GM20000 (cell line): ENCODE measurements around the gene HOXB5.

Experiments
- DNase-seq: peaks from one replicate; pipeline ENCODE4 v3.0.0; 2012; ENCODE audit warnings: low spot score
- TF ChIP-seq, protein P1 (sequence below): IDR thresholded peaks from 2 replicates; pipeline ENCODE4 v1.5.1; 2012; ENCODE audit warnings: mild to moderate bottlenecking, control low read depth; ENCODE audit errors: extremely low read depth, missing control alignments

HOXB5 gene

GRCh38 chr17:48546924-48547807 is 46.4 kb downstream of the HOXB5 start:
- no peak for DNase-seq
- TF ChIP-seq, protein P1, sequence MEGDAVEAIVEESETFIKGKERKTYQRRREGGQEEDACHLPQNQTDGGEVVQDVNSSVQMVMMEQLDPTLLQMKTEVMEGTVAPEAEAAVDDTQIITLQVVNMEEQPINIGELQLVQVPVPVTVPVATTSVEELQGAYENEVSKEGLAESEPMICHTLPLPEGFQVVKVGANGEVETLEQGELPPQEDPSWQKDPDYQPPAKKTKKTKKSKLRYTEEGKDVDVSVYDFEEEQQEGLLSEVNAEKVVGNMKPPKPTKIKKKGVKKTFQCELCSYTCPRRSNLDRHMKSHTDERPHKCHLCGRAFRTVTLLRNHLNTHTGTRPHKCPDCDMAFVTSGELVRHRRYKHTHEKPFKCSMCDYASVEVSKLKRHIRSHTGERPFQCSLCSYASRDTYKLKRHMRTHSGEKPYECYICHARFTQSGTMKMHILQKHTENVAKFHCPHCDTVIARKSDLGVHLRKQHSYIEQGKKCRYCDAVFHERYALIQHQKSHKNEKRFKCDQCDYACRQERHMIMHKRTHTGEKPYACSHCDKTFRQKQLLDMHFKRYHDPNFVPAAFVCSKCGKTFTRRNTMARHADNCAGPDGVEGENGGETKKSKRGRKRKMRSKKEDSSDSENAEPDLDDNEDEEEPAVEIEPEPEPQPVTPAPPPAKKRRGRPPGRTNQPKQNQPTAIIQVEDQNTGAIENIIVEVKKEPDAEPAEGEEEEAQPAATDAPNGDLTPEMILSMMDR: no peak

- TF ChIP-seq, protein P1: no peak
- no peak for DNase-seq
Measured at GRCh38 chr17:48546137-48546923, 47.2 kb downstream of the HOXB5 start.

DNA sequence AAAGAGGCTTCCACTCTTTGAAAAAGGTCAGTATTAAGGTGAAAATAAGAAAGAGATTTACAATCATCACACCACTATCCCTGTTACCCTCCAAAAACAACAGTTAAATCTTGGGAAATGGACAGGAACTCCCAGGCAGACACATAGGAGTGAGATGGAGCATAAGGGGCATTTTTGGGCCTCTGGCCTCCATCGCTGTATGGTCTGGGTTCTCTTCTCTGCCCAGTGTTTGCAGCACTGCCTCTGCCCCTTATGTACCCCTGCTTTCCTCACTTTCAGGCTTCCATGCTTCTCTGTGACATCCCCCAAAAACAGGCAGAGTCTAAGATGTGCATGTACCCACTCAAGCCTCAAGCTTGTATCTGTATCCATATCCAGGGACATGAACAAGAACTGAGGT is 48.0 kb downstream of the HOXB5 start:
- no peak for DNase-seq
- TF ChIP-seq, protein P1: no peak

DNA sequence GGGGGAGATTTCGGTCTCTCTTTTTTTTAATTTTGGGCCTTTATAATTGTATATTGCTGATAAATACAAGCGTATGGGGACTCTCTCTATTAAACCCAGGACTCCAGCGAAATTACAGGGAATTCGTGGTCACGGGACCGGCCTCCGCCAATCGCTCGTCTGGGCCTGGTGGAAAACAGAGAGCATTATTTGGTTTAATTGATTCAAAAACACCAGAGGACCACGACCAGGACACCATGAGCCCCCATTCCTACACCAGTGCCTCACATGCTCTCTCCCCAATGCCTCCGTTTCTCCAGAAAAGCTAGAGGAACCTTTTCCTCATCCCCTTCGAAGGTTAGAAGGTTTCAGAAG is 48.6 kb downstream of the HOXB5 start, which contains the start of gene HOXB2:
TSS of gene HOXB2 (minus strand) at position 88 of the 354 bp plus-strand sequence. CDS start 198 bp downstream, outside the sequence.
- TF ChIP-seq, protein P1: no peak
- no peak for DNase-seq

DNA sequence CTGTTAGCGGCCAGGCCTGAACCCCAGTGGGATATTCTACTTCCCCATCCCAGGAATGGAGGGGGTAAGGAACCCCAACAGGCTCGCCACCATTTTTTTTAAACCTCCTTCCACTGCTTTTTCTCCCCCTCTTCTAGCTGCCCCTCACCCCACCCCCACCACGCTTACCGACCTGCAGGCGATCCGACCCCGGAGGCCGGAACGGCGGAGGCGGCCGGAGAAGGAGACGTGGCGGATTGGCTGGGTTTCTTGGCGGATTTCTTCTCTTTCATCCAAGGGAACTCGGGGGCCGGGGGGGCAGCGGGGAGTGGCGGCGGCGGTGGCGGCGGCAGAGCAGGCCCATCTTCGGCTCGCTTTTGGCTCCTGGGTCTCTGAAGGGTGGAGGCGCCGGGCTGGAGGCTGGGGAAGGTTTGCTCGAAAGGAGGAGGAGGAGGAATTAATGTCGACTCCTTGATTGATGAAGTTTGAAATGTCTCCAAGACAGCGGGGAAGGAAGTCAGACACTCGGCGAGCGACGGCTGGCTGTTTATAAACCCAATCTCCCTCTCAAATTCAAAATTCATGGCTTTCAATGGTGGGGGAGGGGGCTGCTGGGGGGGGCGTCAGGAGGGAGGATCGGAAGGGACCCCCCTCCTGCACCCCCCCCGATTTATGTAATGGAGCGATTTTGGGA is 49.1 kb downstream of the HOXB5 start:
- TF ChIP-seq, protein P1: no peak
- DNase-seq: peak; percentile 73

- TF ChIP-seq, protein P1: no peak
- peak; percentile 77 for DNase-seq
Measured at GRCh38 chr17:48543854-48544348, 49.7 kb downstream of the HOXB5 start.
